ENCODE measurements around the gene CDKN1B.

CDKN1B gene

DNA sequence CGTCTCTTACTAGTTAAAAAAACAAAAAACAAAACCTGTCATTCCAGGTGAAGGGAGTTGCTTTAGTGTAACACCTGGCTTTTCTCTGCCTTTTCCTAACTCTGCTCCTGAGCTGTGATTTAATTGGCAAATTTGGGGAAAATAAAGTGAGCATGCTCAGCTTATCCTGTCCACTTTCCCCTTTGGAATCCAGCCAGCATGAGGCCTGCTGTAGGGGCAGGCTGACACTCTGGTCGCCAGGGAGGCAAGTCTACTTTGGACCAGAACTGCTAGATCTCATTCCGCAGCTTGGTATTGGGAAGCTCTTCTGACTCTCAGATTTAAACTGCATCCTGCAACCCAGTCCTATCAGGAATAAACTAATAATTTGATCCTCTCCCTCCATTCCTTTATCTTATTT, 30.1 kb downstream of the CDKN1B start:
- no peak overlapping the region for H3K23ac ChIP-seq (ENCODE audit: low read length in 2 of 2)
- H3K18ac ChIP-seq (ENCODE audit: low read depth in 1 of 2, low read length in 2 of 2) = no peak overlapping the region
- H3K4me3 ChIP-seq (ENCODE audit: insufficient read depth in 1 of 2, low read depth in 1 of 2, low read length in 2 of 2) = no peak overlapping the region
- no peak overlapping the region for H3K27ac ChIP-seq (ENCODE audit: low read length, poor library complexity, severe bottlenecking)
- no peak overlapping the region for H3K9ac ChIP-seq (ENCODE audit: low read length)
- no peak overlapping the region for H2BK5ac ChIP-seq (ENCODE audit: low read depth, low read length, poor library complexity, severe bottlenecking)
- H3K14ac ChIP-seq (ENCODE audit: low read length in 2 of 2) = no peak overlapping the region
- peaks cover 2% of the 10 kb centered on the region for H3K4me1 ChIP-seq (ENCODE audit: control insufficient read depth, insufficient read depth, low read depth, low read length)
- no peak for DNase-seq
- no peak overlapping the region for H3K4ac ChIP-seq (ENCODE audit: low read depth in 1 of 2, low read length in 2 of 2)
- no peaks in the 10 kb centered on the region for H3K9me3 ChIP-seq (ENCODE audit: control insufficient read depth, low read length)
- H4K8ac ChIP-seq (ENCODE audit: low read length) = no peak overlapping the region
- H3K4me2 ChIP-seq (ENCODE audit: low read length, poor library complexity, severe bottlenecking) = no peak overlapping the region
- H2BK12ac ChIP-seq (ENCODE audit: low read length in 2 of 2) = no peak overlapping the region
- H3K79me1 ChIP-seq (replicated peaks; ENCODE audit: low read length, poor library complexity, severe bottlenecking) = no peaks in the 10 kb centered on the region
- H2BK120ac ChIP-seq (ENCODE audit: low read depth, low read length) = no peak overlapping the region
- H2BK15ac ChIP-seq (ENCODE audit: low read depth, poor library complexity, severe bottlenecking) = no peak overlapping the region
- H3K27me3 ChIP-seq (ENCODE audit: control insufficient read depth in 1 of 2, insufficient read depth in 1 of 2, low read length in 2 of 2) = no peaks in the 10 kb centered on the region
- H4K91ac ChIP-seq (ENCODE audit: low read length) = no peak overlapping the region
- WGBS = 87% methylated on average over 2 of the region's 3 CpGs
- H2AFZ ChIP-seq (ENCODE audit: low read depth, low read length) = no peak overlapping the region
- peaks cover 0 to 11% of the 10 kb centered on the region in 2 experiments for H3K36me3 ChIP-seq (ENCODE audit: control insufficient read depth in 1 of 2, insufficient read depth in 2 of 2, low read depth in 1 of 2, low read length in 2 of 2)
- no peak overlapping the region for H2AK5ac ChIP-seq (ENCODE audit: low read length, severe bottlenecking)

GRCh38 chr12:12748044-12748443, 30.9 kb downstream of the CDKN1B start:
- no peak for DNase-seq
- H2BK12ac ChIP-seq (ENCODE audit: low read length in 2 of 2) = no peak overlapping the region
- no peak overlapping the region for H3K27ac ChIP-seq (ENCODE audit: low read length, poor library complexity, severe bottlenecking)
- no peak overlapping the region for H3K23ac ChIP-seq (ENCODE audit: low read length in 2 of 2)
- H3K79me1 ChIP-seq (replicated peaks; ENCODE audit: low read length, poor library complexity, severe bottlenecking) = no peaks in the 10 kb centered on the region
- no peak overlapping the region for H4K91ac ChIP-seq (ENCODE audit: low read length)
- no peak overlapping the region for H3K4me3 ChIP-seq (ENCODE audit: insufficient read depth in 1 of 2, low read depth in 1 of 2, low read length in 2 of 2)
- H4K8ac ChIP-seq (ENCODE audit: low read length) = no peak overlapping the region
- WGBS = 38% methylated on average over 2 of the region's 3 CpGs
- H3K4ac ChIP-seq (ENCODE audit: low read depth in 1 of 2, low read length in 2 of 2) = no peak overlapping the region
- no peaks in the 10 kb centered on the region for H3K9me3 ChIP-seq (ENCODE audit: control insufficient read depth, low read length)
- H2AK5ac ChIP-seq (ENCODE audit: low read length, severe bottlenecking) = no peak overlapping the region
- no peak overlapping the region for H3K14ac ChIP-seq (ENCODE audit: low read length in 2 of 2)
- no peaks in the 10 kb centered on the region for H3K27me3 ChIP-seq (ENCODE audit: control insufficient read depth in 1 of 2, insufficient read depth in 1 of 2, low read length in 2 of 2)
- no peak overlapping the region for H2BK15ac ChIP-seq (ENCODE audit: low read depth, poor library complexity, severe bottlenecking)
- no peak overlapping the region for H3K9ac ChIP-seq (ENCODE audit: low read length)
- H3K36me3 ChIP-seq (ENCODE audit: control insufficient read depth in 1 of 2, insufficient read depth in 2 of 2, low read depth in 1 of 2, low read length in 2 of 2) = peaks cover 0 to 11% of the 10 kb centered on the region in 2 experiments
- H2BK120ac ChIP-seq (ENCODE audit: low read depth, low read length) = no peak overlapping the region
- no peak overlapping the region for H3K18ac ChIP-seq (ENCODE audit: low read depth in 1 of 2, low read length in 2 of 2)
- H3K4me2 ChIP-seq (ENCODE audit: low read length, poor library complexity, severe bottlenecking) = no peak overlapping the region
- H3K4me1 ChIP-seq (ENCODE audit: control insufficient read depth, insufficient read depth, low read depth, low read length) = peaks cover 2% of the 10 kb centered on the region
- no peak overlapping the region for H2AFZ ChIP-seq (ENCODE audit: low read depth, low read length)
- no peak overlapping the region for H2BK5ac ChIP-seq (ENCODE audit: low read depth, low read length, poor library complexity, severe bottlenecking)

DNA sequence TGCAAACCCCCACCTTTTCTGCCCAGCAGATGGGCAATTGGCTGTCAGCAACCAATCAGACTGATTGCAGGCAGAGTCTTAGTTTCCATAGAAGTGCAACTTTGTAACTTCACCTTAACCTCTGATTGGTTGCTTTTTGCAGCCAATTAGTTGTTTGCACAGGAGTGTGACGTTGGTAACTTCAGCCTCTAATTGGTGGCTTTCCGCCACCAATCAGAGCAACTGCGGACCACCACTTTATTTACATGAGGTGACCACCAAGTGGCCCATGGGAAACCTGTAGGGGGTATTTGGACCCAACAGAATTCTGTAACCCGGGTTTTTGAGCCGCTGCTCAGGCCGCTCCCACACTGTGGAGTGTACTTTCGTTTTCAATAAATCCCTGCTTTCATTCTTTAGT, 32.3 kb downstream of the CDKN1B start:
- Histone ChIP-seq H3K4me1 (ENCODE audit: control insufficient read depth, insufficient read depth, low read depth, low read length) (peaks cover 2% of the 10 kb centered on the region), H3K4me3 (ENCODE audit: insufficient read depth in 1 of 2, low read depth in 1 of 2, low read length in 2 of 2) (peak overlapping the region in 1 of 2 experiments; percentile 71), H3K79me1 (replicated peaks; ENCODE audit: low read length, poor library complexity, severe bottlenecking) (no peaks in the 10 kb centered on the region), H3K27me3 (ENCODE audit: control insufficient read depth in 1 of 2, insufficient read depth in 1 of 2, low read length in 2 of 2) (no peaks in the 10 kb centered on the region), H2AFZ (ENCODE audit: low read depth, low read length) (no peak overlapping the region), H3K18ac (ENCODE audit: low read depth in 1 of 2, low read length in 2 of 2) (no peak overlapping the region), H3K23ac (ENCODE audit: low read length in 2 of 2) (no peak overlapping the region), H4K91ac (ENCODE audit: low read length) (no peak overlapping the region), H3K9ac (ENCODE audit: low read length) (peak overlapping the region; percentile 88), H3K4ac (ENCODE audit: low read depth in 1 of 2, low read length in 2 of 2) (peak overlapping the region in 1 of 2 experiments; percentile 45), H3K9me3 (ENCODE audit: control insufficient read depth, low read length) (no peaks in the 10 kb centered on the region), H3K14ac (ENCODE audit: low read length in 2 of 2) (no peak overlapping the region), H3K36me3 (ENCODE audit: control insufficient read depth in 1 of 2, insufficient read depth in 2 of 2, low read depth in 1 of 2, low read length in 2 of 2) (peaks cover 0 to 11% of the 10 kb centered on the region in 2 experiments), H2BK12ac (ENCODE audit: low read length in 2 of 2) (no peak overlapping the region), H2BK15ac (ENCODE audit: low read depth, poor library complexity, severe bottlenecking) (no peak overlapping the region), H2AK5ac (ENCODE audit: low read length, severe bottlenecking) (no peak overlapping the region), H3K4me2 (ENCODE audit: low read length, poor library complexity, severe bottlenecking) (no peak overlapping the region), H3K27ac (ENCODE audit: low read length, poor library complexity, severe bottlenecking) (no peak overlapping the region), H2BK5ac (ENCODE audit: low read depth, low read length, poor library complexity, severe bottlenecking) (no peak overlapping the region), H2BK120ac (ENCODE audit: low read depth, low read length) (no peak overlapping the region), H4K8ac (ENCODE audit: low read length) (peak overlapping the region; percentile 14)
- no peak for DNase-seq
- WGBS = 99% methylated on average over 7 of the region's 7 CpGs

GRCh38 chr12:12755923-12756322, 38.8 kb downstream of the CDKN1B start:
- Histone ChIP-seq H2AK5ac (ENCODE audit: low read length, severe bottlenecking) (no peak overlapping the region), H3K4me2 (ENCODE audit: low read length, poor library complexity, severe bottlenecking) (no peak overlapping the region)
- WGBS = 95% methylated on average over 5 of the region's 5 CpGs

More at GRCh38 chr12:12755923-12756322, 38.8 kb downstream of the CDKN1B start:
- H3K23ac ChIP-seq (ENCODE audit: low read length in 2 of 2) = no peak overlapping the region
- H3K9ac ChIP-seq (ENCODE audit: low read length) = no peak overlapping the region
- H3K27me3 ChIP-seq (ENCODE audit: control insufficient read depth in 1 of 2, insufficient read depth in 1 of 2, low read length in 2 of 2) = no peaks in the 10 kb centered on the region
- H2AFZ ChIP-seq (ENCODE audit: low read depth, low read length) = no peak overlapping the region
- no peak for DNase-seq
- H3K4ac ChIP-seq (ENCODE audit: low read depth in 1 of 2, low read length in 2 of 2) = no peak overlapping the region
- H3K27ac ChIP-seq (ENCODE audit: low read length, poor library complexity, severe bottlenecking) = no peak overlapping the region
- H3K79me1 ChIP-seq (replicated peaks; ENCODE audit: low read length, poor library complexity, severe bottlenecking) = no peaks in the 10 kb centered on the region
- peaks cover 1% of the 10 kb centered on the region for H3K4me1 ChIP-seq (ENCODE audit: control insufficient read depth, insufficient read depth, low read depth, low read length)
- H3K18ac ChIP-seq (ENCODE audit: low read depth in 1 of 2, low read length in 2 of 2) = no peak overlapping the region
- no peak overlapping the region for H4K91ac ChIP-seq (ENCODE audit: low read length)
- no peak overlapping the region for H4K8ac ChIP-seq (ENCODE audit: low read length)
- no peak overlapping the region for H2BK15ac ChIP-seq (ENCODE audit: low read depth, poor library complexity, severe bottlenecking)
- H2BK120ac ChIP-seq (ENCODE audit: low read depth, low read length) = no peak overlapping the region
- no peaks in the 10 kb centered on the region for H3K9me3 ChIP-seq (ENCODE audit: control insufficient read depth, low read length)
- no peak overlapping the region for H3K4me3 ChIP-seq (ENCODE audit: insufficient read depth in 1 of 2, low read depth in 1 of 2, low read length in 2 of 2)
- no peak overlapping the region for H3K14ac ChIP-seq (ENCODE audit: low read length in 2 of 2)
- no peak overlapping the region for H2BK12ac ChIP-seq (ENCODE audit: low read length in 2 of 2)
- H2BK5ac ChIP-seq (ENCODE audit: low read depth, low read length, poor library complexity, severe bottlenecking) = no peak overlapping the region
- peaks cover 0 to 10% of the 10 kb centered on the region in 2 experiments for H3K36me3 ChIP-seq (ENCODE audit: control insufficient read depth in 1 of 2, insufficient read depth in 2 of 2, low read depth in 1 of 2, low read length in 2 of 2)
